Gastrocnemius medialis (tissue), 4 donors: ENCODE measurements around the gene HMCN2.

Experiments used
- CTCF ChIP-seq, 5 experiments: fragments of 450-650 bp in 3 of 5; fragments of 200-600 bp in 2 of 5; sonication (generic) in 2 of 5; IDR thresholded peaks in 4 of 5; conservative IDR thresholded peaks in 1 of 5; 1 replicate in 4 of 5; 2 replicates in 1 of 5; pipeline ENCODE4 v1.5.1; 2016 to 2019; ENCODE audit warnings: antibody characterized with exemption in 5 of 5, mild to moderate bottlenecking in 3 of 5, moderate library complexity in 3 of 5
- POLR2A ChIP-seq, 2 donors: fragments of 450-650 bp; IDR thresholded peaks; one replicate each; pipeline ENCODE4 v1.6.1; 2017; ENCODE audit warnings: antibody characterized with exemption in 2 of 2, mild to moderate bottlenecking in 2 of 2, moderate library complexity in 2 of 2

- TF ChIP-seq CTCF (IDR thresholded peaks at IDR 0.05 in 4 of 5, conservative IDR thresholded peaks at IDR 0.05 in 1 of 5) (no peak), POLR2A (IDR thresholded peaks at IDR 0.05) (no peak)
Measured at GRCh38 chr9:130222833-130223232, 42.7 kb upstream of the HMCN2 start.
